Effector memory CD4-positive, alpha-beta T cell (primary cell): ENCODE data around the gene OR56B4.
"Not testable (repeated sequence)": the region's sequence is repeated elsewhere in the genome, so short reads cannot be mapped to it uniquely, and the experiment has no call there.

Source experiments
- DNase-seq, 3 donors: peaks; one replicate each; pipeline ENCODE4 v3.0.0-alpha.2; 2020
- H3K27ac ChIP-seq: 2 replicates; pipeline ENCODE4 v1.7.0; 2013; ENCODE audit warnings: mild to moderate bottlenecking, low read length, moderate library complexity; ENCODE audit not compliant: insufficient read depth, poor library complexity, severe bottlenecking
- H3K27me3 ChIP-seq: replicated peaks from 2 replicates; pipeline ENCODE4 v1.7.0; 2013; ENCODE audit warnings: mild to moderate bottlenecking, low read length; ENCODE audit not compliant: insufficient read depth, control insufficient read depth, poor library complexity, severe bottlenecking
- H3K36me3 ChIP-seq: 2 replicates; pipeline ENCODE4 v1.7.0; 2013; ENCODE audit warnings: mild to moderate bottlenecking, low read length, moderate library complexity; ENCODE audit not compliant: control insufficient read depth, insufficient read depth
- H3K4me1 ChIP-seq: 2 replicates; pipeline ENCODE4 v1.7.0; 2013; ENCODE audit warnings: low read length, mild to moderate bottlenecking; ENCODE audit not compliant: control insufficient read depth, insufficient read depth, poor library complexity, severe bottlenecking
- H3K4me3 ChIP-seq: 2 replicates; pipeline ENCODE4 v1.7.0; 2013; ENCODE audit warnings: low read length, low read depth, mild to moderate bottlenecking; ENCODE audit not compliant: insufficient read depth, poor library complexity, severe bottlenecking
- H3K9me3 ChIP-seq: 2 replicates; pipeline ENCODE4 v1.7.0; 2013; ENCODE audit warnings: mild to moderate bottlenecking, low read length, moderate library complexity; ENCODE audit not compliant: control insufficient read depth

OR56B4 gene

GRCh38 chr11:6135936-6136335 is 28.5 kb downstream of the OR56B4 start:
- not testable (repeated sequence) for H3K36me3 ChIP-seq, H3K27me3 ChIP-seq, H3K4me3 ChIP-seq, DNase-seq, H3K27ac ChIP-seq, H3K4me1 ChIP-seq, H3K9me3 ChIP-seq

GRCh38 chr11:6142936-6143335 is 35.5 kb downstream of the OR56B4 start:
- Histone ChIP-seq H3K27ac (no peak overlapping the region), H3K36me3 (no peaks in the 10 kb centered on the region), H3K9me3 (no peaks in the 10 kb centered on the region), H3K4me1 (no peaks in the 10 kb centered on the region), H3K27me3 (no peaks in the 10 kb centered on the region), H3K4me3 (no peak overlapping the region)
- no peak for DNase-seq

GRCh38 chr11:6143737-6144136 is 36.3 kb downstream of the OR56B4 start:
- not testable (repeated sequence) for H3K4me1 ChIP-seq, DNase-seq, H3K27ac ChIP-seq

GRCh38 chr11:6151117-6151516 is 43.6 kb downstream of the OR56B4 start:
- Histone ChIP-seq H3K27ac (no peak overlapping the region), H3K36me3 (no peaks in the 10 kb centered on the region), H3K9me3 (no peaks in the 10 kb centered on the region), H3K4me1 (no peaks in the 10 kb centered on the region), H3K27me3 (no peaks in the 10 kb centered on the region), H3K4me3 (no peak overlapping the region)
- no peak for DNase-seq

More at GRCh38 chr11:6143737-6144136, 36.3 kb downstream of the OR56B4 start:
- H3K27me3 ChIP-seq, H3K9me3 ChIP-seq, H3K36me3 ChIP-seq, H3K4me3 ChIP-seq: not testable (repeated sequence)

GRCh38 chr11:6152126-6152525 is 44.6 kb downstream of the OR56B4 start:
- no peaks in the 10 kb centered on the region for H3K9me3 ChIP-seq
- no peak for DNase-seq
- H3K27ac ChIP-seq: no peak overlapping the region
- no peaks in the 10 kb centered on the region for H3K36me3 ChIP-seq
- H3K4me1 ChIP-seq: no peaks in the 10 kb centered on the region
- no peaks in the 10 kb centered on the region for H3K27me3 ChIP-seq
- no peak overlapping the region for H3K4me3 ChIP-seq

- no peak for DNase-seq
- no peaks in the 10 kb centered on the region for H3K36me3 ChIP-seq
- no peak overlapping the region for H3K4me3 ChIP-seq
- H3K9me3 ChIP-seq: no peaks in the 10 kb centered on the region
- H3K27me3 ChIP-seq: no peaks in the 10 kb centered on the region
- no peaks in the 10 kb centered on the region for H3K4me1 ChIP-seq
- H3K27ac ChIP-seq: no peak overlapping the region
Measured at GRCh38 chr11:6156628-6157359, 49.3 kb downstream of the OR56B4 start.
